ENCODE measurements around the gene SPATC1L. TPM values are rescaled to one million over a fixed set of nuclear protein-coding genes. Genes with fewer than 3 reads are reported as not detected.

SPATC1L gene
- polyA plus RNA-seq, 1 donor, result 9.0 TPM

GRCh38 chr21:46121286-46122221 is 62.7 kb downstream of the SPATC1L start:
- no peak for DNase-seq

GRCh38 chr21:46120301-46121285 is 63.7 kb downstream of the SPATC1L start:
- no peak for DNase-seq

GRCh38 chr21:46119637-46120271 is 64.5 kb downstream of the SPATC1L start:
- no peak for DNase-seq

- no peak for DNase-seq
Observed at GRCh38 chr21:46119144-46119636, 65.1 kb downstream of the SPATC1L start.

GRCh38 chr21:46118316-46119143 is 65.7 kb downstream of the SPATC1L start:
- no peak for DNase-seq

GRCh38 chr21:46117586-46118315 is 66.5 kb downstream of the SPATC1L start:
- no peak for DNase-seq

GRCh38 chr21:46116776-46117585 is 67.3 kb downstream of the SPATC1L start:
- no peak for DNase-seq

- no peak for DNase-seq
Observed at GRCh38 chr21:46116189-46116775, 68.0 kb downstream of the SPATC1L start.

GRCh38 chr21:46115441-46116188 is 68.6 kb downstream of the SPATC1L start:
- DNase-seq, result no peak

- DNase-seq, result no peak
Observed at GRCh38 chr21:46114963-46115362, 69.3 kb downstream of the SPATC1L start.

- no peak for DNase-seq
Observed at GRCh38 chr21:46113497-46114176, 70.6 kb downstream of the SPATC1L start.

GRCh38 chr21:46112725-46113215 is 71.5 kb downstream of the SPATC1L start:
- DNase-seq, result no peak

- no peak for DNase-seq
Observed at GRCh38 chr21:46111857-46112724, 72.2 kb downstream of the SPATC1L start.

- DNase-seq, result no peak
Observed at GRCh38 chr21:46111193-46111571, 73.1 kb downstream of the SPATC1L start.
